Ascending aorta (tissue), 2 donors: Measurements from ENCODE around the gene FGF12. TPM values are rescaled to one million over a fixed set of nuclear protein-coding genes. Genes with fewer than 3 reads are reported as not detected.

Source experiments
- DNase-seq, 2 donors: peaks; one replicate each; pipeline ENCODE4 v3.0.0-alpha.2; 2019; ENCODE audit warnings: low spot score in 2 of 2
- H3K27ac ChIP-seq, 2 donors: fragments of 200-600 bp; sonication (generic); one replicate each; pipeline ENCODE4 v1.5.1; 2016 to 2017; ENCODE audit warnings: mild to moderate bottlenecking in 1 of 2
- H3K27me3 ChIP-seq: fragments of 200-600 bp; sonication (generic); one replicate; pipeline ENCODE4 v1.5.1; 2017
- H3K36me3 ChIP-seq, 2 donors: fragments of 200-600 bp; sonication (generic); one replicate each; pipeline ENCODE4 v1.5.1; 2016
- H3K4me1 ChIP-seq, 2 donors: fragments of 200-600 bp; sonication (generic); one replicate each; pipeline ENCODE4 v1.5.1; 2016 to 2017; ENCODE audit warnings: mild to moderate bottlenecking in 1 of 2
- H3K4me3 ChIP-seq, 2 donors: fragments of 200-600 bp; sonication (generic); one replicate each; pipeline ENCODE4 v1.5.1; 2016 to 2017; ENCODE audit warnings: mild to moderate bottlenecking in 1 of 2
- H3K9me3 ChIP-seq, 2 donors: fragments of 200-600 bp; sonication (generic); one replicate each; pipeline ENCODE4 v1.5.1; 2016
- intact Hi-C: fragments of 100-400 bp; cut with DNase I; formaldehyde crosslinking; loops from one replicate; pipeline ENCODE4 v1.15.1; 2023
- total RNA-seq: library from RNA; depleted of rRNA; stranded (reverse); fragments of >200 nt; gene quantifications from one replicate; pipeline ENCODE4 v1.1.0, GENCODE V29; 2016
- TF ChIP-seq, protein P1 (sequence below), 3 experiments: fragments of 200-600 bp in 2 of 3; fragments of 450-650 bp in 1 of 3; sonication (generic) in 2 of 3; IDR thresholded peaks; one replicate each; pipeline ENCODE4 v1.5.1; 2016 to 2019; ENCODE audit warnings: antibody characterized with exemption in 3 of 3, mild to moderate bottlenecking in 1 of 3, moderate library complexity in 1 of 3

FGF12 gene
- total RNA-seq, 1 donor from 2014 or later, result 0.43 TPM

DNA sequence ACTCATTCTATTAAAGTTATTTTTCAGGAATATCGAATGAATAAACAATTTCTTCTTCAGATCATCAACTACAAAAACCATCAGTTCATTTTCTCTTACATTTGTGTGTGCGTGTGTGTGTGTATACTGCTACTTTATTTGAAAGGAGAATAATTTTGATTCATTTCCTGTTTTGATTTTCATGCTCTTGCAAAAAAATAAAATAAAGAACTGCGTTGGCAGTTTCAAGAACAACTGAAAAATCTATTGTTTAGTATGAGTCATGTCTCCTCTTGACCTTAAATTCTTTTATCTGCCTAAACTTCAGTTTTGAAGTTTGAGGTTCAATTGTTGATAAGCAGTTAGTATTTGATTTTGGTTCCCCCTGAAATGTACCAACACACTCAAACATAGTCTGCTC, 540.8 kb downstream of the FGF12 start:
- Histone ChIP-seq H3K4me3 (no peak overlapping the region), H3K27ac (no peak overlapping the region), H3K9me3 (no peaks in the 10 kb centered on the region), H3K36me3 (no peaks in the 10 kb centered on the region), H3K27me3 (no peaks in the 10 kb centered on the region), H3K4me1 (no peaks in the 10 kb centered on the region)
- no peak for DNase-seq
- intact Hi-C loops, result no loop called here
- TF ChIP-seq, protein P1, sequence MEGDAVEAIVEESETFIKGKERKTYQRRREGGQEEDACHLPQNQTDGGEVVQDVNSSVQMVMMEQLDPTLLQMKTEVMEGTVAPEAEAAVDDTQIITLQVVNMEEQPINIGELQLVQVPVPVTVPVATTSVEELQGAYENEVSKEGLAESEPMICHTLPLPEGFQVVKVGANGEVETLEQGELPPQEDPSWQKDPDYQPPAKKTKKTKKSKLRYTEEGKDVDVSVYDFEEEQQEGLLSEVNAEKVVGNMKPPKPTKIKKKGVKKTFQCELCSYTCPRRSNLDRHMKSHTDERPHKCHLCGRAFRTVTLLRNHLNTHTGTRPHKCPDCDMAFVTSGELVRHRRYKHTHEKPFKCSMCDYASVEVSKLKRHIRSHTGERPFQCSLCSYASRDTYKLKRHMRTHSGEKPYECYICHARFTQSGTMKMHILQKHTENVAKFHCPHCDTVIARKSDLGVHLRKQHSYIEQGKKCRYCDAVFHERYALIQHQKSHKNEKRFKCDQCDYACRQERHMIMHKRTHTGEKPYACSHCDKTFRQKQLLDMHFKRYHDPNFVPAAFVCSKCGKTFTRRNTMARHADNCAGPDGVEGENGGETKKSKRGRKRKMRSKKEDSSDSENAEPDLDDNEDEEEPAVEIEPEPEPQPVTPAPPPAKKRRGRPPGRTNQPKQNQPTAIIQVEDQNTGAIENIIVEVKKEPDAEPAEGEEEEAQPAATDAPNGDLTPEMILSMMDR (IDR thresholded peaks at IDR 0.05), result no peak

DNA sequence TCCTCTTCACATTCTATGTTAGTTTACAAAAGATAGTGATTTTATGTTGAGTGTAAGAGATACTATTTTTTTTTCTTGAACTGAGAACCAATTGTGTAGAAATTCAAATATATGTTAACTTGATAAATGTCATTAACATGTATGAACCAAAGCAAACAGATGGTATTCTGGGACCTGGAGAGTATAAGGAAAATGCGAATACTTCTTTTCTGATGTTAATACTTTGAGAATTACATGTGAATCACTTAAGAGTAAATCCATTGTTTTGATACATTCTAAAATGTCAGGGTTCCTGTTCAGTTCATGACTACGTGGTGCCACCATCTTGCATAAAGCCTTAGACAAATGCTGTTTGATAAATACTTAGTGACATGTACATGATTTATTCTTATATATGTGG, 541.3 kb downstream of the FGF12 start:
- H3K4me3 ChIP-seq, result no peak overlapping the region
- no peaks in the 10 kb centered on the region for H3K27me3 ChIP-seq
- no peak overlapping the region for H3K27ac ChIP-seq
- intact Hi-C loops, result no loop called here
- TF ChIP-seq, protein P1 (IDR thresholded peaks at IDR 0.05), result no peak
- DNase-seq, result no peak
- no peaks in the 10 kb centered on the region for H3K9me3 ChIP-seq
- H3K36me3 ChIP-seq, result no peaks in the 10 kb centered on the region
- H3K4me1 ChIP-seq, result no peaks in the 10 kb centered on the region

DNA sequence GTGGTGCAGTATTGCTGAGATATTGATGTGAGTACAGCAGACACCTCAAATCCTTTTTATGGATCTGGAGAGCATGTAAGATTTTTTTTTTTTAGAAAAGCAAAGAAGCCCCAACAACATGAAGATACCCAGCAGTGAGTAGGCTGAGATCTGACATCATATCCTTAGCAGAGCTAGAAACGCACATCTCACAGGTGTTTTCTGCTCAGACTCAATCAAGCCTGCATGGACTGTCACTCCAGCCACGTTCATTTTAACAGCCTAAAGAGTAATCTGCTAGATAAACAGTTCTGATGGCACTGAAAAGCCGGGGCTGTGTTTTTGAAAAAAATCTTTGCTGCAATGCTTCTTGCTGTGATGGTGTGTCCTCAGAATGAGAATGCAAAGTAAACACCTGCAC, 544.2 kb downstream of the FGF12 start:
- Histone ChIP-seq H3K4me1 (no peaks in the 10 kb centered on the region), H3K27ac (no peak overlapping the region), H3K9me3 (no peaks in the 10 kb centered on the region), H3K36me3 (no peaks in the 10 kb centered on the region), H3K27me3 (no peaks in the 10 kb centered on the region), H3K4me3 (no peak overlapping the region)
- intact Hi-C loops, result no loop called here
- DNase-seq, result no peak
- TF ChIP-seq, protein P1 (IDR thresholded peaks at IDR 0.05), result no peak

DNA sequence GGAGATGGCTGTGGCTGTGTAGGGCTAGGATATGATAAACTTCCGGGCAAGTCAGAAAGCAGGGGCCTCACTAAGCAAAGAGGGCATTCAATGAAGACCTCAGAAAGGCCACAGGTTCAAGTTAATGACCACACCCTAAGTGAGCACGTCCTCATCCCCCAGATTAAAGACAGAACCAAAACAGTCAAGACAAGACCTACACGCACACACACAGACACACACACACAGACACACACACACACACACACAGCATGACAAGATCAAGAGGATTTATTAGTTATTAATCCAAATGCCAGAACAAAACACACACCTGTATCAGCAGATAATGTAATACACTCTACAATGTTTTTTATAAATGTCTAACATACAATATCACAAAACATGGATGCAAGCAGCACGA, 546.2 kb downstream of the FGF12 start:
- TF ChIP-seq, protein P1 (IDR thresholded peaks at IDR 0.05), result no peak
- H3K9me3 ChIP-seq, result no peaks in the 10 kb centered on the region
- DNase-seq, result no peak
- H3K27me3 ChIP-seq, result no peaks in the 10 kb centered on the region
- H3K4me3 ChIP-seq, result no peak overlapping the region
- H3K4me1 ChIP-seq, result no peaks in the 10 kb centered on the region
- intact Hi-C loops, result no loop called here
- no peak overlapping the region for H3K27ac ChIP-seq
- no peaks in the 10 kb centered on the region for H3K36me3 ChIP-seq

DNA sequence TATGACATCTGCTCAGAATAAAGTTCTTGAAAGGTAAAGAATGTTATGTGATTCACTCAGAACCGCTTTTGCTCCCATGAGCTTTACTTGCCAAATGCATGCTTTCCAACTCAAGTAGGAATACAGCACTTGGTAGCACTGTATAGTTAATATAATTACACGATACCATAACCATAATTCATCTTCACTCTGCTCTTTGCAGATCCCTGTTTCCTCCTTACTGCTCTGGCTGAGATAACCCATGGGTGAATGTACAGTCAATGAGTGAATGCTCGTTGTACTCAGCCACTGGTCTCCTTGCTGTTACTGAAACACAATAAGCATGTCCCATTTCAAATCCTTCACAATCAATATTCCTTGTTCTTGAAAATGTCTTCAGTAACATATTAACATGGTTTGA, 550.0 kb downstream of the FGF12 start:
- TF ChIP-seq, protein P1 (IDR thresholded peaks at IDR 0.05), result no peak
- intact Hi-C loops, result no loop called here

DNA sequence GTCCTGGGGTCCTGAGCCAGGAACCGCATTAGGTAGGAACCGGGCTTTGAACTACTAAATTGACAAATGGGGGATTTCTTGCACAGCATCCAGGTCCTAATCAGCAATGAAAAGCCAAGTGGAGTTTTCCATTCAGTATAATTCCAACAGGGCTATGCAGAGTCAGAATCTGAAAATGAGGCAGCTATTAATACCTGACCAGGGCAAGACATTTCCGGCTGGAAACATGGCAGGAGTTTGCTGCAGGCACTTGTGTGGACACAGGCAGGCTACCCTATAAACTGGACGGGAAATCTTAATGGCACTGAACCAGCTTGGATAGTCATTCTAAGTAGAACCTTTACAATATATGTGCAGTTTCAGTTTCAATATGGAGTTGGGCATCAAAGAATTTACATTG, 553.1 kb downstream of the FGF12 start:
- DNase-seq, result no peak
- intact Hi-C loops, result no loop called here

More for the DNA sequence above, 550.0 kb downstream of the FGF12 start:
- Histone ChIP-seq H3K9me3 (no peaks in the 10 kb centered on the region), H3K4me3 (no peak overlapping the region), H3K36me3 (no peaks in the 10 kb centered on the region), H3K27ac (no peak overlapping the region), H3K27me3 (no peaks in the 10 kb centered on the region), H3K4me1 (no peaks in the 10 kb centered on the region)
- DNase-seq, result no peak

More for the DNA sequence above, 553.1 kb downstream of the FGF12 start:
- TF ChIP-seq, protein P1 (IDR thresholded peaks at IDR 0.05), result no peak
- no peaks in the 10 kb centered on the region for H3K4me1 ChIP-seq
- no peaks in the 10 kb centered on the region for H3K9me3 ChIP-seq
- no peak overlapping the region for H3K4me3 ChIP-seq
- no peaks in the 10 kb centered on the region for H3K27me3 ChIP-seq
- H3K27ac ChIP-seq, result no peak overlapping the region
- H3K36me3 ChIP-seq, result no peaks in the 10 kb centered on the region
